Measurements from ENCODE around the gene KIFC1.
"Not testable (repeated sequence)": the region's sequence is repeated elsewhere in the genome, so short reads cannot be mapped to it uniquely, and the experiment has no call there.

KIFC1 gene

DNA sequence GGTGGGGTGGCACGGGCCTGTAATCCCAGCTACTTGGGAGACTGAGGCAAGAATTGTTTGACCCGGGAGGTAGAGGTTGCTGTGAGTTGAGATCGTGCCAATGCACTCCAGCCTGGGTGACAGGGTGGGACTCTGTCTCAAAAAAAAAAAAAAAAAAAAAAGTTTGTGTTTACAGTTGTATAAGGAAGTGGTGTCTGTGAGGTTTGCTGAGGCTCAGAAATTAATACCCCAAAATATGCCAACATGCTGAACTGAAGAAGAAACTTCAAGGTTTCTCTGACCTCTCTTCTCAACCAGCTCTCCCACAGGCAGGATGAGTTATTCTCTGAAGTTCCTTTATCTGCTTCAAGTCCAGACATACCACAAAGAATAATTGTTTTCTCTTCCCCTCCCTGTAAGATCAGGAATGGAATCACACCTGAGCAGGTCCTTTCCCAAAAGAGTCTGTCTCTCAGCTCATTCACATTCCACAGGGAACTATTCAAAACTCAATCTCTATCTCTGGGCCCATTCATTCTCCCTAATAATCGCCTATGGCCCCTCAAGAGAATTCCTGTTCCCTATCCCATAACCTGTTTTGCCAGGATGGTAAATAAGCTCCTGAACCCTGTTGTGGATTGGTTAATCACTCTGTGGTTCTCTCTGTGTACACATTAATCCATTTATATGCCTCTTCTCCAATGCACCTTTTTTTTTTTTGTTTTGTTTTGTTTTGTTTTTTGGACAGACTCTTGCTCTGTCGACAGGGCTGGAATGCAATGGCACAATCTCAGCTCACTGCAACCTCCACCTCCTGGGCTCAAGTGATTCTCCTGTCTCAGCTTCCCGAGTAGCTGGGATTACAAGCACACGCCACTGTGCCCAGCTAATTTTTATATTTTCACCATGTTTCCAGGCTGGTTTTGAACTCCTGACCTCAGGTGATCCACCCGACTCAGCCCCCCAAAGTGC lies 17.4 kb upstream of the KIFC1 start:
- DNase-seq (ENCODE audit: extremely low read depth in 1 of 2, low read depth in 1 of 2) = no peak

DNA sequence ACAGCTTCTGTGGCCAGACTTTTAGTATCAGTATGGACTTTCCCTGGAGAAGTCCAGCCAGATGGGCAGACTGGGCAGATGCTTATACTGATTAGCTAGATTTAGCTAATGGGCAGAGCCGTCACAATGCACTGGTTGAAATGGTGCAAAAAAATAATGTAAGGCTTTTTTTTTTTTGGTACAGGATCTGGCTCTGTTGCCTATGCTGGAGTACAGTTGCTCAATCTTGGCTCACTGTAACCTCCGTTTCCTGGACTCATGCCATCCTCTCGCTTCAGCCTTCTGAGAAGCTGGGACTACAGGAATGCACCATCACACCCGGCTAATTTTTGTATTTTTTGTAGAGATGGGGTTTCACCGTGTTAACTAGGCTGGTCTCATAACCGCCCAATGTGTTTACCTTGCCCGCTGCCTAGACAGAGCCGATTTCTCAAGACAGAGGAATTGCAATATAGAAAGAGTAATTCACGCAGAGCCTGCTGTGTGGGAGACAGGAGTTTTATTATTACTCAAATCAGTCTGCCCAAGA lies 16.4 kb upstream of the KIFC1 start:
- no peak for DNase-seq (ENCODE audit: extremely low read depth in 1 of 2, low read depth in 1 of 2)

DNA sequence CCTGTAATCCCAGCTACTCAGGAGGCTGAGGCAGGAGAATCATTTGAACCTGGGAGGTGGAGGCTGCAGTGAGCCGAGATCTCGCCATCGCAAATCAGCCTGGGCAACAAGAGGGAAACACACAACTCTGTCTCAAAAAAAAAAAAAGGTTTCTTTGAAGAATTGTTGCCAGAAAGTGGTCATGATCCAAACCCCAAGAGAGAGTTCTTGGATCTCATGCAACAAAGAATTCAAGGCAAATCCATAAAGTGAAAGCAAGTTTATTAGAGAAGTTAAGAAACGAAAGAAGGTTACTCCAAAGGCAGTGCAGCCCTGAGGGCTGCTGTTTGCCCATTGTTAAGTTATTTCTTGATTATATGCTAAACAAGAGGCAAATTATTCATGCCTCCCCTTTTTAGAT lies 14.5 kb upstream of the KIFC1 start:
- DNase-seq (ENCODE audit: extremely low read depth in 1 of 2, low read depth in 1 of 2) = no peak

DNA sequence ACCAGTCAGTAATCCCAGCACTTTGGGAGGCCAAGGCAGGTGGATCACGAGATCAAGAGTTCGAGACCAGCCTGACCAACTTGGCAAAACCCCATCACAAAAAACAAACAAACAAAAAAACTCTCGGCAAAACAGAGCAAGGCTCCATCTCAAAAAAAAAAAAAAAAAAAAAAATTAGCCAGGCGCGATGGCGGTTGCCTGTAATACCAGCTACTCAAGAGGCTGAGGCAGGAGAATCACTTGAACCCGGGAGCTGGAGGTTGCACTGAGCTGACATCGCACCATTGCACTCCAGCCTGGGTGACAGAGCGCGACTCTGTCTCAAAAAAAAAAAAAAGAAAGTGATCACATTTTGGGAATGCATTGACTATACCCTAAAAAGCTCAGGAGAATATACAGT lies 12.4 kb upstream of the KIFC1 start:
- not testable (repeated sequence) for DNase-seq (ENCODE audit: extremely low read depth in 1 of 2, low read depth in 1 of 2)

- no peak for DNase-seq (ENCODE audit: extremely low read depth in 1 of 2, low read depth in 1 of 2)
These were observed 11.2 kb upstream of the KIFC1 start for GRCh38 chr6:33380272-33380981.

GRCh38 chr6:33383427-33384185 lies 8.0 kb upstream of the KIFC1 start:
- DNase-seq (ENCODE audit: extremely low read depth in 1 of 2, low read depth in 1 of 2) = no peak

GRCh38 chr6:33384581-33385020 lies 7.0 kb upstream of the KIFC1 start:
- no peak for DNase-seq (ENCODE audit: extremely low read depth in 1 of 2, low read depth in 1 of 2)

DNA sequence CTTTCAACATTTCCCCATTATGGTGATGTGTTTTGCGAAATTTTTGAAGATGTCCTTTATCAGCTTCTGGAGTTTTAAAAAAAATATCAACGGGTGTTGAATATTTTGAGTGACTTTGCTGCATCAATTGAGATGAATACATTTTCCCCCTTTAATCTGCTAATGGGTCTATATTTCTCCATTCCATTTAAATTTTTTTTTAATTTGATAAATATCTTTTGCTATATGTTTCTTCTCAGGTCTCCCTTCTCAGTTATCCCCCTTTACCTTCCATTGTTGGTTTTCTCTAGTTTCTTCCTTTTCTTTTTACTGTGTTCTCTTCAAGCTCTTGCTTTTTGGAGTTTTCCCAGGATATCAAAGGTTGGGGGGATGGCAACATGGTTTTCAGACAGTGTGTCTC lies 1.4 kb upstream of the KIFC1 start:
- no peak for DNase-seq (ENCODE audit: extremely low read depth in 1 of 2, low read depth in 1 of 2)

GRCh38 chr6:33390767-33391277 lies 801 bp upstream of the KIFC1 start:
- no peak for DNase-seq (ENCODE audit: extremely low read depth in 1 of 2, low read depth in 1 of 2)

GRCh38 chr6:33391922-33392594 lies 435 bp downstream of the KIFC1 start:
- no peak for DNase-seq (ENCODE audit: extremely low read depth in 1 of 2, low read depth in 1 of 2)

GRCh38 chr6:33392595-33392948 lies 949 bp downstream of the KIFC1 start:
- no peak for DNase-seq (ENCODE audit: extremely low read depth in 1 of 2, low read depth in 1 of 2)

DNA sequence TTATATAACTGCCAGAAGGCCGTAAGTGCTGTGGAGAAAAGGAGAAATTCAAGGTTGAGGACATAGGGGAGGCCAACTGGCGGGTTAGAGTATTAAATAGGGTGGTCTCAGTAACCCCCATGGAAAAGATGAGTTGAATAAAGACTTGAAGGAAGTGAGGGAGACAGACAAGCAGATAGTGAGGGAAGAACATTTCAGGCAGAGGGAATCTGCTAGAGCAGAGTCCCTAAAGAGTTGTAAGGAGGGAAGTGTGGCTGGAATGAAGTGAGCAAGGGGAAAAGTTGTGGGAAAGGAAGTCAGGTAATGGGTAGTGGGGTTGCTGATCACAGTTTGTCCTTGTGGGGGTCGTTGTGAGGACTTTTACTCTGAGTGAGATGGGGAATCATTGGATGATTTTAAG lies 1.4 kb downstream of the KIFC1 start:
- no peak for DNase-seq (ENCODE audit: extremely low read depth in 1 of 2, low read depth in 1 of 2)

- no peak for DNase-seq (ENCODE audit: extremely low read depth in 1 of 2, low read depth in 1 of 2)
These were observed 5.9 kb downstream of the KIFC1 start for GRCh38 chr6:33397541-33397940.

DNA sequence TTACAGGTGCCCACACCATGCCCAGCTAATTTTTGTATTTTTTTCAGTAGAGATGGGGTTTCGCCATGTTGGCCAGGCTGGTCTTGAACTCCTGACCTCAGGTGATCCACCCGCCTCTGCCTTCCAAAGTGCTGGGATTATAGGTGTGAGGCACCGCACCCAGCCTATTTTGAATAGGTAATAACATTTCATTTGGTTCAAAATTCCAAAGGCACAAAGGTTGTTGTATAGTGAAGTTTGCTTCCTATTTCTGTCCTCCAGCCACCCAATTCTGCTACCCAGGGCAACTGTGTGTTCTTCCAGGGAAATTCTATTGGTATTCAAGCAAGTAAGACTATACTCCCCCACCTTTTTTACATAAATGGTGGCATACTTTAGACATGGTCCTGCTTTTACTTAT lies 7.0 kb downstream of the KIFC1 start:
- not testable (repeated sequence) for DNase-seq (ENCODE audit: extremely low read depth in 1 of 2, low read depth in 1 of 2)

DNA sequence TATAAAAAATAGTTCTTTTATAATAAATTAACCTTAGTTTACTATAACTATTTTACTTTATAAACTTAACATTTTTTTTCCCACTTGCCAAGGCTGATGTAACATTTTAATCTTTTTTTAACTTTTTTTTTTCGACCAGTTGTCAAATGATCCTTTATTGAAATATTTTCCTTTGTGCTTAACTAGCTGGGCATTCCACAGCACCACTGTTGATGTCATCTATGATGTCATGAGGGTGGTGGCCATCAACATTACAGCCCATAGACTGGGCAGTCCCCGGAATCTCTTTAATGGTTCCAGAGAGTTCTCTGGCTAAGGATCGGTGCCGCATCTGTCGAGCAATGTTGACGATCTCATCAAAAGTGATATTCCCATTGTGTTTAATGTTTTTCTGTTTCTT lies 8.3 kb downstream of the KIFC1 start:
- DNase-seq (ENCODE audit: extremely low read depth in 1 of 2, low read depth in 1 of 2) = not testable (repeated sequence)

- DNase-seq (ENCODE audit: extremely low read depth in 1 of 2, low read depth in 1 of 2) = no peak
These were observed 13.3 kb downstream of the KIFC1 start for GRCh38 chr6:33404884-33405283.

- DNase-seq (ENCODE audit: extremely low read depth in 1 of 2, low read depth in 1 of 2) = no peak
These were observed 13.8 kb downstream of the KIFC1 start for GRCh38 chr6:33405386-33405940.

- DNase-seq (ENCODE audit: extremely low read depth in 1 of 2, low read depth in 1 of 2) = no peak
These were observed 14.5 kb downstream of the KIFC1 start for GRCh38 chr6:33406126-33406525.

DNA sequence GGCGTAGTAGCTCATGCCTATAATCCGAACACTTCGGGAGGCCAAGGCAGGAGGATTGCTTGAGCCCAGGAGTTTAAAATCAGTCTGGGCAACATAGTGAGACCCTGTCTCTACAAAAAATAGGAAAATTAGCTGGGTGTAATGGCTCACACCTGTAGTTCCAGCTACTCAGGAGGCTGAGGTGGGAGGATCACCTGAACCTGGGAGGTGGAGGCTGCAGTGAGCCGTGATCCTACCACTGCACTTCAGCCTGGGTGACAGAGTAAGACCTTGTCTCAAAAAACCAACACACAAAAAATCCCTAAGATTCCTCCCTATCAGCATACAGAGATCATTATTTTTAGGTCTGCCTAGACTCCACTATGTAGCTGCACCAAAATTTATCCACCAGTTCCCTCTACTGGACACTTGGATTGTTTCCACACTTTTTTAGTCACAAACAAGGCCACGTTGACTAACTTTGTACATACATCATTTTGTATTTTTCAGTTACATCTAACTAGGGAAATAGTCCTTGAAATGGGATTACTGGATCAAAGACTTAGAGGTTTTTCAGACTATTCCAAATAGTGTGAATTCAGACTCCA lies 15.6 kb downstream of the KIFC1 start:
- no peak for DNase-seq (ENCODE audit: extremely low read depth in 1 of 2, low read depth in 1 of 2)

Measured in activated CD8-positive, alpha-beta memory T cell treated with anti-CD3 and anti-CD28 coated beads for 1 hour (primary cell).